ENCODE measurements around the gene KCNRG. TPM values are rescaled to one million over a fixed set of nuclear protein-coding genes. Genes with fewer than 3 reads are reported as not detected.
"Not testable (repeated sequence)": the region's sequence is repeated elsewhere in the genome, so short reads cannot be mapped to it uniquely, and the experiment has no call there.

Gene KCNRG
- polyA plus RNA-seq, 1 experiment = 2.1 TPM

DNA sequence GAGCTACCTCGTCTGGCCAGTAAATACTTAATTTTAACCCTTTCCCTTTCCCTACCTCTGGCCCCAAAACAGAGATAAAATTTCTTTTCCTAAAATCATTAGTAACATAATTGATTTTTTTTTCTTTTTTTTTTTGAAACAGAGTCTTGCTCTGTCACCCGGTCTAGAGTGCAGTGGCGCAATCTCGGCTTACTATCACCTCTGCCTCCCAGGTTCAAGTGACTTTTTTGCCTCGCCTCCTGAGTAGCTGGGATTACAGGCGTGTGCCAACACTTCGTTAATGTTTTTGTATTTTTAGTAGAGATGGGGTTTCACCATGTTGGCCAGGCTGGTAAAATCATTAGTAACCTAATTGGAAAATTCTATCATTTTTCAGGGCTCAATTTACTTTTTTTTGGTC lies 28.8 kb upstream of the KCNRG start:
- TF ChIP-seq, protein P1, sequence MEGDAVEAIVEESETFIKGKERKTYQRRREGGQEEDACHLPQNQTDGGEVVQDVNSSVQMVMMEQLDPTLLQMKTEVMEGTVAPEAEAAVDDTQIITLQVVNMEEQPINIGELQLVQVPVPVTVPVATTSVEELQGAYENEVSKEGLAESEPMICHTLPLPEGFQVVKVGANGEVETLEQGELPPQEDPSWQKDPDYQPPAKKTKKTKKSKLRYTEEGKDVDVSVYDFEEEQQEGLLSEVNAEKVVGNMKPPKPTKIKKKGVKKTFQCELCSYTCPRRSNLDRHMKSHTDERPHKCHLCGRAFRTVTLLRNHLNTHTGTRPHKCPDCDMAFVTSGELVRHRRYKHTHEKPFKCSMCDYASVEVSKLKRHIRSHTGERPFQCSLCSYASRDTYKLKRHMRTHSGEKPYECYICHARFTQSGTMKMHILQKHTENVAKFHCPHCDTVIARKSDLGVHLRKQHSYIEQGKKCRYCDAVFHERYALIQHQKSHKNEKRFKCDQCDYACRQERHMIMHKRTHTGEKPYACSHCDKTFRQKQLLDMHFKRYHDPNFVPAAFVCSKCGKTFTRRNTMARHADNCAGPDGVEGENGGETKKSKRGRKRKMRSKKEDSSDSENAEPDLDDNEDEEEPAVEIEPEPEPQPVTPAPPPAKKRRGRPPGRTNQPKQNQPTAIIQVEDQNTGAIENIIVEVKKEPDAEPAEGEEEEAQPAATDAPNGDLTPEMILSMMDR (IDR thresholded peaks at IDR 0.05; ENCODE audit: low read depth, low read length) = no peak
- DNase-seq (ENCODE audit: low read depth, low spot score) = no peak
- ChIA-PET CTCF (interaction anchor here (2.5 kb wide), 1 partner anchor 10 kb away, joined by 13 read pairs; no protein-coding TSS in a partner anchor), POLR2A (interaction anchor here (0.6 kb wide), 1 partner anchor 73 kb away, joined by 4 read pairs; no protein-coding TSS in a partner anchor)
- H3K9me3 ChIP-seq (ENCODE audit: control insufficient read depth, insufficient read depth, low read length) = no peaks in the 10 kb centered on the region
- H3K27me3 ChIP-seq (ENCODE audit: control insufficient read depth, insufficient read depth, low read length) = no peaks in the 10 kb centered on the region
- no peak overlapping the region for H3K4me3 ChIP-seq (ENCODE audit: low read depth, low read length)
- H3K27ac ChIP-seq (ENCODE audit: low read depth, low read length) = no peak overlapping the region

DNA sequence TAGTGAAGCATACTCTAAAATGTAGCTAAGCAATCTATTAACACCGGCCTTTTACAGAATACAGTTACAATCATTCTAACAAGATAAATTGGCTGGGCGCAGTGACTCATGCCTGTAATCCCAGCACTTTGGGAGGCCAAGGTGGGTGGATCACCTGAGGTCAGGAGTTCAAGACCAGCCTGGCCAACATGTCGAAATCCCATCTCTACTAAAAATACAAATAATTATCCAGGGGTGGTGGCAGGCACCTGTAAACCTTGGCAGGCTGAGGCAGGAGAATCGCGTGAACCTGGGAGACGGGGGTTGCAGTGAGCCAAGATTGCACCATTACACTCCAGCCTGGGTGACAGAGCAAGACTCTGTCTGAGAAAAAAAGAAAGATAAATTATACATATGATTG lies 24.6 kb upstream of the KCNRG start:
- H3K4me3 ChIP-seq (ENCODE audit: low read depth, low read length); DNase-seq (ENCODE audit: low read depth, low spot score); H3K27ac ChIP-seq (ENCODE audit: low read depth, low read length); H3K27me3 ChIP-seq (ENCODE audit: control insufficient read depth, insufficient read depth, low read length); POLR2A ChIA-PET; H3K9me3 ChIP-seq (ENCODE audit: control insufficient read depth, insufficient read depth, low read length); CTCF ChIA-PET: not testable (repeated sequence)

DNA sequence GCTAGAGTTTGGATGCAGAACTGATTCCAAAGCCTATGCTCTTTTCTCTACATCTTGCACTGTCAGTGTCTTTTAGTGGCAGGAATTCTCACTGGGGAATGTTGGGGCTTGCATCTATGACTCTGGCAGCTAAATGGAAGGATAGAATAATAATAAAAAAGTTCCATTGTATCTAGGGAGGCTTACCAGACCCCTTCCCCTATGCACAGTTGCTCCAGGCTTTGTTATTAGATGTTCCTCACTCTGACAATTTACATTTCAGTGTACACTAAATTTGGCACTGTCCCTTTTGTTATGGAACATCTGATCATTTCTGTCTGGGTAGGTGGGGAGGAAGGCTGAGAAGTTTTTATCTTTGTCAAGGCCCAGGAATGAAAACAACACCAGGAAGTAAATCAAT lies 22.1 kb upstream of the KCNRG start:
- CTCF ChIA-PET = interaction anchor here (1.3 kb wide), 1 partner anchor 16 kb away, joined by 6 read pairs; no protein-coding TSS in a partner anchor
- H3K27ac ChIP-seq (ENCODE audit: low read depth, low read length) = no peak overlapping the region
- H3K9me3 ChIP-seq (ENCODE audit: control insufficient read depth, insufficient read depth, low read length) = no peaks in the 10 kb centered on the region
- TF ChIP-seq, protein P1 (IDR thresholded peaks at IDR 0.05; ENCODE audit: low read depth, low read length) = no peak
- no peak for DNase-seq (ENCODE audit: low read depth, low spot score)
- POLR2A ChIA-PET = no interaction called here
- H3K4me3 ChIP-seq (ENCODE audit: low read depth, low read length) = no peak overlapping the region
- no peaks in the 10 kb centered on the region for H3K27me3 ChIP-seq (ENCODE audit: control insufficient read depth, insufficient read depth, low read length)

DNA sequence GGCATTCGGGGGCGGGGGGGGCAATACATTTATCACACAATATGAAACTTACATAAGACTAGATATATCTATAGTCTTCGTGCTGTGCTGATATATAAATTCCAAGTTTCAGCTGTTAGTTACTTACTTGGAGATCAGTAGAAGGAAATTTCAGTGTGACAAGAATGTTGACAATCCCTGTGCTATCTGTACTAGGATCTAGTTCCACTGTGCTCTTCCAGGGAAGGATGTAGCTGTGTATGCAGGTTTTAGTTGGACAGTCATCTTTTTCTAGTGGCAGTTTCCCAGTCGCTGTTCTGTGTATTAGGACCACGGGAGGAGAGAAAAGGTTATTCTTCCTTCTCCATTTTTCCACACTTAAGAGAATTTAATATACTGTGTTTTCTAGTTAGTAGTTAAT lies 21.6 kb upstream of the KCNRG start:
- CTCF ChIA-PET = interaction anchor here (1.3 kb wide), 1 partner anchor 17 kb away, joined by 6 read pairs; no protein-coding TSS in a partner anchor
- Histone ChIP-seq H3K27ac (ENCODE audit: low read depth, low read length) (no peak overlapping the region), H3K9me3 (ENCODE audit: control insufficient read depth, insufficient read depth, low read length) (no peaks in the 10 kb centered on the region), H3K27me3 (ENCODE audit: control insufficient read depth, insufficient read depth, low read length) (no peaks in the 10 kb centered on the region), H3K4me3 (ENCODE audit: low read depth, low read length) (no peak overlapping the region)
- POLR2A ChIA-PET = no interaction called here
- DNase-seq (ENCODE audit: low read depth, low spot score) = no peak
- TF ChIP-seq, protein P1 (IDR thresholded peaks at IDR 0.05; ENCODE audit: low read depth, low read length) = no peak

DNA sequence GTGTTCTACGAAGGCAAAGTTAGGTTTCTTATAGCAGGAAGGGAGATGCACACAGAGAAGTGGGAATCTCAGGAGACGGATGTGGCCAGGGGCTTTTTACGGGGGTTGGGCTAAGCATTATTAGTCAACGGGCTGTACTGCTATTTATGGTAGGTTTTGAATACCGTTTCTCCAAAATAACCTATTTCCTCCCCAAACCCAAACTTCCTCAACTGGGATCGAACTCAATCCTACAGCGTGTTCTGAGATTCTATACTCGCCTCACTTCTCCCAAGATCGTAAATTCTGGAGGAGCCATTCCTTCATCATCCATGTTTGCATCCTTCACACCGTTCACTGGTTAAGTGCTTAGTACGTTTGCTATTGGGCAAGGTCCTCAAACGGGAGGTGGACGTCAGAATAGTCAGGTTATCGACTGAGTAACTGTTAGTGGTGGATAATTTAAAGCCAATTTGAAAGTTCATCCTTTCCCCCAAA lies 19.6 kb upstream of the KCNRG start:
- ChIA-PET POLR2A (interaction anchor here (0.7 to 2.4 kb wide), 3 partner anchors 59 to 204 kb away, joined by 3 to 12 read pairs (median 4); partner anchors contain the start of genes KPNA3 and SPRYD7), CTCF (interaction anchor here (2.0 to 2.7 kb wide), 3 partner anchors 8 to 59 kb away, joined by 7 to 11 read pairs (median 9); partner anchors contain the start of gene SPRYD7)
- no peak for DNase-seq (ENCODE audit: low read depth, low spot score)
- Histone ChIP-seq H3K4me3 (ENCODE audit: low read depth, low read length) (peak overlapping the region; percentile 65), H3K27me3 (ENCODE audit: control insufficient read depth, insufficient read depth, low read length) (no peaks in the 10 kb centered on the region), H3K9me3 (ENCODE audit: control insufficient read depth, insufficient read depth, low read length) (no peaks in the 10 kb centered on the region), H3K27ac (ENCODE audit: low read depth, low read length) (peak overlapping the region; percentile 76)
- TF ChIP-seq, protein P1 (IDR thresholded peaks at IDR 0.05; ENCODE audit: low read depth, low read length) = no peak

Data from AG04450 (cell line).